ENCODE data around the gene SH3GL2.

SH3GL2 gene

DNA sequence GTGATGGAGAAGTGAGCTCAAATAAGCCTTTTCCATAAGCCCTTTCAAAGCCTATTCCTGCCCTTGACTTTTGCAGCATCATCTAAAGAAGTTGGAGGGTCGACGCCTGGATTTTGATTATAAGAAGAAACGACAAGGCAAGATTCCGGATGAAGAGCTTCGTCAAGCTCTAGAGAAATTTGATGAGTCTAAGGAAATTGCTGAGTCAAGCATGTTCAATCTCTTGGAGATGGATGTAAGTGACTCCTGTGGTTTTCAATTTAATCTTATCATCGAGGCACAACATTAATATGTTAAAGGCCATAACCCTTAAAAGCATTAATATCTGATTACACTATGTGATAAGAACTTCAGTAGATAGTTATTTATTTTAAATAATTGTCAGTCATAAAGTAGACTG lies 210.4 kb downstream of the SH3GL2 start:
- Histone ChIP-seq H2AK5ac (ENCODE audit: low read length) (no peak overlapping the region), H3K4me2 (ENCODE audit: low read length) (no peak overlapping the region), H3K4me1 (ENCODE audit: control insufficient read depth, low read depth, low read length) (no peaks in the 10 kb centered on the region), H3K27me3 (ENCODE audit: insufficient read depth, low read length, poor library complexity) (no peaks in the 10 kb centered on the region), H3K27ac (ENCODE audit: low read depth, low read length) (no peak overlapping the region), H2BK5ac (ENCODE audit: low read length) (no peak overlapping the region), H3K79me1 (ENCODE audit: low read length) (no peaks in the 10 kb centered on the region), H4K8ac (ENCODE audit: low read depth, low read length) (no peak overlapping the region), H3K23ac (ENCODE audit: low read length) (no peak overlapping the region), H3K56ac (ENCODE audit: low read length) (no peak overlapping the region), H3K79me2 (ENCODE audit: control insufficient read depth, insufficient read depth, low read length) (no peaks in the 10 kb centered on the region), H3K36me3 (ENCODE audit: control insufficient read depth, insufficient read depth, low read length) (no peaks in the 10 kb centered on the region), H3K9ac (ENCODE audit: low read length) (no peak overlapping the region), H3K18ac (ENCODE audit: low read length) (no peak overlapping the region), H3K4me3 (ENCODE audit: low read length) (no peak overlapping the region), H3K4ac (ENCODE audit: low read depth, low read length) (no peak overlapping the region), H4K5ac (ENCODE audit: low read length) (no peak overlapping the region), H2BK15ac (replicated peaks; ENCODE audit: low read depth) (no peak overlapping the region), H2BK120ac (ENCODE audit: low read depth, low read length) (no peak overlapping the region)
- WGBS (ENCODE audit: extremely low coverage, insufficient coverage, low lambda C conversion rate) = no CpG with 5 or more reads among the region's 6 CpGs
- no peak for DNase-seq

- Histone ChIP-seq H2BK15ac (replicated peaks; ENCODE audit: low read depth) (no peak overlapping the region), H3K4me3 (ENCODE audit: low read length) (no peak overlapping the region), H3K79me2 (ENCODE audit: control insufficient read depth, insufficient read depth, low read length) (no peaks in the 10 kb centered on the region), H3K9ac (ENCODE audit: low read length) (no peak overlapping the region), H3K4me1 (ENCODE audit: control insufficient read depth, low read depth, low read length) (no peaks in the 10 kb centered on the region), H3K27me3 (ENCODE audit: insufficient read depth, low read length, poor library complexity) (no peaks in the 10 kb centered on the region), H3K79me1 (ENCODE audit: low read length) (no peaks in the 10 kb centered on the region), H2BK120ac (ENCODE audit: low read depth, low read length) (no peak overlapping the region), H2AK5ac (ENCODE audit: low read length) (no peak overlapping the region), H2BK5ac (ENCODE audit: low read length) (no peak overlapping the region), H3K4me2 (ENCODE audit: low read length) (no peak overlapping the region), H4K5ac (ENCODE audit: low read length) (no peak overlapping the region), H3K36me3 (ENCODE audit: control insufficient read depth, insufficient read depth, low read length) (no peaks in the 10 kb centered on the region), H3K23ac (ENCODE audit: low read length) (no peak overlapping the region), H3K4ac (ENCODE audit: low read depth, low read length) (no peak overlapping the region), H4K8ac (ENCODE audit: low read depth, low read length) (no peak overlapping the region), H3K27ac (ENCODE audit: low read depth, low read length) (no peak overlapping the region), H3K18ac (ENCODE audit: low read length) (no peak overlapping the region), H3K56ac (ENCODE audit: low read length) (no peak overlapping the region)
- 100% methylated on average over 1 of the region's 14 CpGs for WGBS (ENCODE audit: extremely low coverage, insufficient coverage, low lambda C conversion rate)
- DNase-seq = peak; percentile 38
Observed at GRCh38 chr9:17793713-17794622, 215.1 kb downstream of the SH3GL2 start.

DNA sequence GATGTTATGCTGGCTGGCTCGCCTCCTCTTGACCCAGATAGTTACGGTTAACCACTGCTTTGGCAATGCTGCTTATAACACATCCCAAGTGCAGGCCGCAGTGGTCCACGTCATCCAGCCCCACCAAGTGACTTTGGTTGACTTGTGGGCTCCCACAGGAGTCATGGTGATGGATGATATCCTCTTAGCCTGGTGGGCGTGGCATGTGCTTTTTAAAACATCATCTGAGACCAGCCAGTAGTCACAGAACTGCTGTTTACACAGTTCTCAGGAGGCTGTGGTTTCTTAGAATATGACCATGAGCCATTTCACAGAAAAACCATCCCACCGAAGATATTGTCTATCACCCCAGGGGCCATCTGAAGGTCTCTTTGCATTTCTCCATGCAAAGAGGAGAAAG lies 216.9 kb downstream of the SH3GL2 start:
- H3K27me3 ChIP-seq (ENCODE audit: insufficient read depth, low read length, poor library complexity) = no peaks in the 10 kb centered on the region
- WGBS (ENCODE audit: extremely low coverage, insufficient coverage, low lambda C conversion rate) = no CpG with 5 or more reads among the region's 6 CpGs
- no peak for DNase-seq
- no peak overlapping the region for H3K9ac ChIP-seq (ENCODE audit: low read length)
- no peaks in the 10 kb centered on the region for H3K4me1 ChIP-seq (ENCODE audit: control insufficient read depth, low read depth, low read length)
- no peak overlapping the region for H2BK15ac ChIP-seq (replicated peaks; ENCODE audit: low read depth)
- no peak overlapping the region for H3K4ac ChIP-seq (ENCODE audit: low read depth, low read length)
- no peak overlapping the region for H2AK5ac ChIP-seq (ENCODE audit: low read length)
- H2BK5ac ChIP-seq (ENCODE audit: low read length) = no peak overlapping the region
- H3K79me2 ChIP-seq (ENCODE audit: control insufficient read depth, insufficient read depth, low read length) = no peaks in the 10 kb centered on the region
- no peaks in the 10 kb centered on the region for H3K79me1 ChIP-seq (ENCODE audit: low read length)
- no peaks in the 10 kb centered on the region for H3K36me3 ChIP-seq (ENCODE audit: control insufficient read depth, insufficient read depth, low read length)
- no peak overlapping the region for H4K5ac ChIP-seq (ENCODE audit: low read length)
- H2BK120ac ChIP-seq (ENCODE audit: low read depth, low read length) = no peak overlapping the region
- H3K4me2 ChIP-seq (ENCODE audit: low read length) = no peak overlapping the region
- H3K4me3 ChIP-seq (ENCODE audit: low read length) = no peak overlapping the region
- H3K27ac ChIP-seq (ENCODE audit: low read depth, low read length) = no peak overlapping the region
- no peak overlapping the region for H3K18ac ChIP-seq (ENCODE audit: low read length)
- H3K56ac ChIP-seq (ENCODE audit: low read length) = no peak overlapping the region
- H3K23ac ChIP-seq (ENCODE audit: low read length) = no peak overlapping the region
- no peak overlapping the region for H4K8ac ChIP-seq (ENCODE audit: low read depth, low read length)

- no peak for DNase-seq
- WGBS (ENCODE audit: extremely low coverage, insufficient coverage, low lambda C conversion rate) = no CpG with 5 or more reads among the region's 2 CpGs
- peaks cover 7% of the 10 kb centered on the region for H3K4me1 ChIP-seq (ENCODE audit: control insufficient read depth, low read depth, low read length)
Observed at GRCh38 chr9:17799369-17799768, 220.5 kb downstream of the SH3GL2 start.

DNA sequence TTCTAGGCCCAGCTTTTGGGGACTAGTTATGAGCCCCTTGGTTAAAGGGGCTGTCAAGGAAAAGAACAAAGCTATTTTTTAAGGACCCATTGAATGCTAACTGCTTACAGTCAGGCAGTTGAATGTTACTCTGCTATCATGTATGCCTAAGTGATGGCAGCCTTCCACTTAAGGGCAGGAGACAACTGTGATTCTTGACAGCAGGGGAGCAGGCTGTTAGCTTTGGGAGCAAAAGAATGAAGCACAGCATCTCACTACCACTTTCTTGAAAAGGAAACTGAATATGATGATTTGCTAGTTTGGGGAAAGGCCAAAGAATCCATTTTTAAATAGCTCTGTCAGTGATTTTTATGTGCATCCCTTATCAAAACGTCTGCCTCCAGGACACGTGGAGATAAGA lies 221.6 kb downstream of the SH3GL2 start:
- Histone ChIP-seq H3K36me3 (ENCODE audit: control insufficient read depth, insufficient read depth, low read length) (no peaks in the 10 kb centered on the region), H3K23ac (ENCODE audit: low read length) (no peak overlapping the region), H3K56ac (ENCODE audit: low read length) (peak overlapping the region; percentile 6), H3K27me3 (ENCODE audit: insufficient read depth, low read length, poor library complexity) (no peaks in the 10 kb centered on the region), H3K18ac (ENCODE audit: low read length) (peak overlapping the region; percentile 23), H2BK120ac (ENCODE audit: low read depth, low read length) (no peak overlapping the region), H2AK5ac (ENCODE audit: low read length) (no peak overlapping the region), H3K27ac (ENCODE audit: low read depth, low read length) (peak overlapping the region; percentile 4), H3K9ac (ENCODE audit: low read length) (no peak overlapping the region), H3K4ac (ENCODE audit: low read depth, low read length) (no peak overlapping the region), H4K8ac (ENCODE audit: low read depth, low read length) (no peak overlapping the region), H3K79me1 (ENCODE audit: low read length) (no peaks in the 10 kb centered on the region), H3K4me3 (ENCODE audit: low read length) (no peak overlapping the region), H2BK15ac (replicated peaks; ENCODE audit: low read depth) (no peak overlapping the region), H2BK5ac (ENCODE audit: low read length) (peak overlapping the region; percentile 24), H3K4me2 (ENCODE audit: low read length) (no peak overlapping the region), H3K79me2 (ENCODE audit: control insufficient read depth, insufficient read depth, low read length) (no peaks in the 10 kb centered on the region), H3K4me1 (ENCODE audit: control insufficient read depth, low read depth, low read length) (peaks cover 7% of the 10 kb centered on the region), H4K5ac (ENCODE audit: low read length) (no peak overlapping the region)
- WGBS (ENCODE audit: extremely low coverage, insufficient coverage, low lambda C conversion rate) = no CpG with 5 or more reads among the region's 2 CpGs
- DNase-seq = peak; percentile 80

More at GRCh38 chr9:17799369-17799768, 220.5 kb downstream of the SH3GL2 start:
- H3K36me3 ChIP-seq (ENCODE audit: control insufficient read depth, insufficient read depth, low read length) = no peaks in the 10 kb centered on the region
- H3K27me3 ChIP-seq (ENCODE audit: insufficient read depth, low read length, poor library complexity) = no peaks in the 10 kb centered on the region
- no peak overlapping the region for H3K9ac ChIP-seq (ENCODE audit: low read length)
- H4K8ac ChIP-seq (ENCODE audit: low read depth, low read length) = no peak overlapping the region
- H4K5ac ChIP-seq (ENCODE audit: low read length) = no peak overlapping the region
- H3K56ac ChIP-seq (ENCODE audit: low read length) = no peak overlapping the region
- no peaks in the 10 kb centered on the region for H3K79me2 ChIP-seq (ENCODE audit: control insufficient read depth, insufficient read depth, low read length)
- no peak overlapping the region for H3K4me3 ChIP-seq (ENCODE audit: low read length)
- no peak overlapping the region for H2BK5ac ChIP-seq (ENCODE audit: low read length)
- no peak overlapping the region for H2AK5ac ChIP-seq (ENCODE audit: low read length)
- H3K18ac ChIP-seq (ENCODE audit: low read length) = no peak overlapping the region
- H2BK120ac ChIP-seq (ENCODE audit: low read depth, low read length) = no peak overlapping the region
- H3K79me1 ChIP-seq (ENCODE audit: low read length) = no peaks in the 10 kb centered on the region
- no peak overlapping the region for H3K27ac ChIP-seq (ENCODE audit: low read depth, low read length)
- H3K4ac ChIP-seq (ENCODE audit: low read depth, low read length) = no peak overlapping the region
- no peak overlapping the region for H2BK15ac ChIP-seq (replicated peaks; ENCODE audit: low read depth)
- H3K4me2 ChIP-seq (ENCODE audit: low read length) = no peak overlapping the region
- H3K23ac ChIP-seq (ENCODE audit: low read length) = no peak overlapping the region

Measured in mesendoderm (in vitro differentiated cells).